Calu3 (cell line): ENCODE measurements around the gene SND1. TPM values are rescaled to one million over a fixed set of nuclear protein-coding genes. Genes with fewer than 3 reads are reported as not detected.
A peak's percentile ranks its signal among the peaks of the same experiment; 100 is the strongest.

Experiments
- BruUV-seq: library from RNA; stranded (reverse); fragments of 400-500 nt; replicated peaks from 2 replicates; lab custom pipeline; 2021; lab: Mats Ljungman, UMichigan
- CTCF ChIA-PET: fragments of 300-600 bp; sonication (Branson Sonifier 250); formaldehyde crosslinking; loops from one replicate; lab custom pipeline; 2022; ENCODE audit warnings: antibody characterized with exemption; lab: Charles Lee
- DNase-seq: peaks from one replicate; pipeline ENCODE4 v3.0.0; 2022
- H3K27ac Mint-ChIP-seq: one replicate; pipeline ENCODE4 v1.8.0; 2022; ENCODE audit warnings: mixed read lengths; ENCODE audit not compliant: unreplicated experiment
- H3K27me3 Mint-ChIP-seq: one replicate; pipeline ENCODE4 v1.8.0; 2022; ENCODE audit warnings: mixed read lengths; ENCODE audit not compliant: unreplicated experiment
- H3K36me3 Mint-ChIP-seq: one replicate; pipeline ENCODE4 v1.8.0; 2022; ENCODE audit warnings: mild to moderate bottlenecking, moderate library complexity, mixed read lengths; ENCODE audit not compliant: insufficient read depth, unreplicated experiment
- H3K4me1 Mint-ChIP-seq: one replicate; pipeline ENCODE4 v1.8.0; 2022; ENCODE audit warnings: mild to moderate bottlenecking, low read depth, mixed read lengths; ENCODE audit not compliant: unreplicated experiment
- H3K4me3 Mint-ChIP-seq: one replicate; pipeline ENCODE4 v1.8.0; 2022; ENCODE audit warnings: mild to moderate bottlenecking, low read depth, moderate library complexity, mixed read lengths; ENCODE audit not compliant: unreplicated experiment
- H3K9me3 Mint-ChIP-seq: one replicate; pipeline ENCODE4 v1.8.0; 2022; ENCODE audit warnings: low read depth, mixed read lengths; ENCODE audit not compliant: unreplicated experiment
- CTCF ChIP-seq: fragments of 200-600 bp; IDR thresholded peaks from one replicate; pipeline ENCODE4 v1.8.0; 2022; ENCODE audit warnings: antibody characterized with exemption; ENCODE audit not compliant: unreplicated experiment
- intact Hi-C: fragments of 100-400 bp; cut with micrococcal nuclease; formaldehyde crosslinking; loops from one replicate; pipeline ENCODE4 v1.10.0; 2022; ENCODE audit not compliant: unreplicated experiment
- total RNA-seq: library from RNA; stranded (reverse); gene quantifications from 2 replicates; pipeline ENCODE4 v1.2.3, GENCODE V29; 2022

Gene SND1
- total RNA-seq, 1 experiment from 2014 or later = 205 TPM

- BruUV-seq = no TSS peak
- DNase-seq = peak; percentile 30
- CTCF ChIA-PET = no interaction called here
- H3K27me3 Mint-ChIP-seq = no peaks in the 10 kb centered on the region
- intact Hi-C loops = loop anchor here (10.0 kb wide), 1 partner anchor 318 kb away; no protein-coding TSS in a partner anchor
- peak overlapping the region; percentile 8 for H3K4me3 Mint-ChIP-seq
- TF ChIP-seq CTCF = no peak
- H3K27ac Mint-ChIP-seq = peak overlapping the region; percentile 56
- peaks cover 39% of the 10 kb centered on the region for H3K4me1 Mint-ChIP-seq
- H3K36me3 Mint-ChIP-seq = no peaks in the 10 kb centered on the region
- no peaks in the 10 kb centered on the region for H3K9me3 Mint-ChIP-seq
Observed at GRCh38 chr7:128022631-128023532, 370.9 kb downstream of the SND1 start.

- CTCF ChIA-PET = no interaction called here
- no peak for TF ChIP-seq CTCF
- no peak overlapping the region for H3K27ac Mint-ChIP-seq
- peaks cover 35% of the 10 kb centered on the region for H3K4me1 Mint-ChIP-seq
- DNase-seq = no peak
- H3K4me3 Mint-ChIP-seq = no peak overlapping the region
- intact Hi-C loops = loop anchor here (10.0 kb wide), 1 partner anchor 319 kb away; no protein-coding TSS in a partner anchor
- H3K36me3 Mint-ChIP-seq = no peaks in the 10 kb centered on the region
- no peaks in the 10 kb centered on the region for H3K9me3 Mint-ChIP-seq
- no peaks in the 10 kb centered on the region for H3K27me3 Mint-ChIP-seq
- no TSS peak for BruUV-seq
Observed at GRCh38 chr7:128024151-128024550, 372.2 kb downstream of the SND1 start.

GRCh38 chr7:128025380-128025779, 373.4 kb downstream of the SND1 start:
- TF ChIP-seq CTCF = no peak
- Mint-ChIP-seq H3K36me3 (peaks cover 3% of the 10 kb centered on the region), H3K4me1 (peaks cover 35% of the 10 kb centered on the region), H3K4me3 (no peak overlapping the region), H3K9me3 (no peaks in the 10 kb centered on the region), H3K27me3 (no peaks in the 10 kb centered on the region), H3K27ac (no peak overlapping the region)
- BruUV-seq = no TSS peak
- CTCF ChIA-PET = no interaction called here
- intact Hi-C loops = loop anchor here (10.0 kb wide), 1 partner anchor 321 kb away; no protein-coding TSS in a partner anchor
- DNase-seq = no peak

GRCh38 chr7:128025819-128026218, 373.8 kb downstream of the SND1 start:
- BruUV-seq = no TSS peak
- no peak for TF ChIP-seq CTCF
- CTCF ChIA-PET = no interaction called here
- no peak overlapping the region for H3K27ac Mint-ChIP-seq
- intact Hi-C loops = loop anchor here (10.0 kb wide), 1 partner anchor 321 kb away; no protein-coding TSS in a partner anchor
- no peaks in the 10 kb centered on the region for H3K9me3 Mint-ChIP-seq
- no peak overlapping the region for H3K4me3 Mint-ChIP-seq
- H3K36me3 Mint-ChIP-seq = peaks cover 4% of the 10 kb centered on the region
- no peak for DNase-seq
- peaks cover 31% of the 10 kb centered on the region for H3K4me1 Mint-ChIP-seq
- no peaks in the 10 kb centered on the region for H3K27me3 Mint-ChIP-seq
